GM12878 (cell line): Measurements from ENCODE around the gene EIF4E2. TPM values are rescaled to one million over a fixed set of nuclear protein-coding genes. Genes with fewer than 3 reads are reported as not detected.

ENCODE experiments used
- ATAC-seq: fragments of 200-7000 bp; cut with Tn5 transposase; 3 replicates; pipeline ENCODE4 v1.9.1; 2020; ENCODE audit warnings: mild to moderate bottlenecking, moderate library complexity
- BruUV-seq: library from RNA; stranded (reverse); fragments of 400-500 nt; replicated peaks from 2 replicates; lab custom pipeline; 2021; lab: Mats Ljungman, UMichigan
- CTCF ChIA-PET: fragments of 300-600 bp; sonication (Branson Sonifier 250); formaldehyde crosslinking; extraction: SDS; loops from one replicate; lab custom pipeline; 2021; ENCODE audit warnings: inconsistent platforms; lab: Yijun Ruan, JAX
- POLR2A ChIA-PET: fragments of 350-600 bp; formaldehyde crosslinking; extraction: SDS; loops from one replicate; lab custom pipeline; 2021; ENCODE audit warnings: inconsistent platforms; lab: Charles Lee
- RAD21 ChIA-PET: fragments of 300-600 bp; sonication (Branson Sonifier 250); formaldehyde crosslinking; loops from one replicate; lab custom pipeline; 2023; ENCODE audit warnings: antibody characterized with exemption; ENCODE audit not compliant: unreplicated experiment; lab: Charles Lee
- SMC1A ChIA-PET: fragments of 300-600 bp; sonication (Branson Sonifier 250); formaldehyde crosslinking; loops from one replicate; lab custom pipeline; 2023; ENCODE audit not compliant: unreplicated experiment, uncharacterized antibody; lab: Charles Lee
- DNase-seq: peaks from one replicate; pipeline ENCODE4 v3.0.0-alpha.2; 2011; ENCODE audit warnings: low read depth, low spot score
- FAIRE-seq: peaks from 3 replicates; lab custom pipeline; 2011; peaks lifted over from hg19 to GRCh38; lab: Jason Lieb, UNC
- H2AFZ ChIP-seq: 2 replicates; pipeline ENCODE4 v1.6.0; 2011; ENCODE audit warnings: low read depth, low read length, control low read depth; ENCODE audit not compliant: control insufficient read depth
- H3K27ac ChIP-seq: 2 replicates; pipeline ENCODE4 v1.5.1; 2011; ENCODE audit warnings: control low read depth; ENCODE audit not compliant: control insufficient read depth, insufficient read depth
- H3K27me3 ChIP-seq, 2 experiments: replicated peaks in 1 of 2; 2 replicates each; pipeline versions ENCODE4 v1.6.0 to v1.6.1; 2011; ENCODE audit warnings: low read length in 1 of 2; ENCODE audit not compliant: control insufficient read depth in 2 of 2, insufficient read depth in 2 of 2
- H3K36me3 ChIP-seq, 2 experiments: 2 replicates each; pipeline ENCODE4 v1.5.1; 2011; ENCODE audit warnings: low read length in 1 of 2; ENCODE audit not compliant: control insufficient read depth in 2 of 2, insufficient read depth in 2 of 2
- H3K4me1 ChIP-seq: 2 replicates; pipeline ENCODE4 v1.6.1; 2011; ENCODE audit warnings: mild to moderate bottlenecking, low read length, moderate library complexity, mixed read lengths; ENCODE audit not compliant: control insufficient read depth, insufficient read depth
- H3K4me2 ChIP-seq: 2 replicates; pipeline ENCODE4 v1.6.0; 2011; ENCODE audit warnings: control low read depth; ENCODE audit not compliant: control insufficient read depth, insufficient read depth
- H3K4me3 ChIP-seq: fragments of 200-600 bp; sonication (generic); 2 replicates; pipeline ENCODE4 v1.5.1; 2016
- H3K79me2 ChIP-seq: 2 replicates; pipeline ENCODE4 v1.6.0; 2011; ENCODE audit warnings: low read length; ENCODE audit not compliant: control insufficient read depth, insufficient read depth
- H3K9ac ChIP-seq: 2 replicates; pipeline ENCODE4 v1.8.0; 2011; ENCODE audit warnings: low read length, control low read depth, mixed read lengths; ENCODE audit not compliant: control insufficient read depth, insufficient read depth
- H3K9me3 ChIP-seq: replicated peaks from 3 replicates; pipeline ENCODE4 v1.5.1; 2011; ENCODE audit warnings: mild to moderate bottlenecking, low read length; ENCODE audit not compliant: control insufficient read depth, insufficient read depth
- H4K20me1 ChIP-seq: 2 replicates; pipeline ENCODE4 v1.6.0; 2011; ENCODE audit not compliant: control insufficient read depth, insufficient read depth
- ATF3 ChIP-seq: IDR thresholded peaks from 2 replicates; pipeline ENCODE4 v1.6.1; 2011; ENCODE audit warnings: low read depth, mild to moderate bottlenecking, low read length, moderate library complexity, borderline replicate concordance; ENCODE audit errors: extremely low read depth
- CHD4 ChIP-seq: fragments of 200-600 bp; sonication (generic); IDR thresholded peaks from 2 replicates; pipeline ENCODE4 v1.6.1; 2016; ENCODE audit warnings: mild to moderate bottlenecking
- EGR1 ChIP-seq, 2 experiments: IDR thresholded peaks; 1 replicate in 1 of 2; 2 replicates in 1 of 2; pipeline ENCODE4 v1.6.1; 2011 to 2012; ENCODE audit warnings: low read depth in 2 of 2, low read length in 2 of 2, borderline replicate concordance in 1 of 2, mild to moderate bottlenecking in 1 of 2, moderate library complexity in 1 of 2
- ELK1 ChIP-seq: IDR thresholded peaks from 2 replicates; pipeline ENCODE4 v1.6.1; 2012; ENCODE audit warnings: low read depth, low read length, improper control_type of control experiment
- HDAC2 ChIP-seq: fragments of 200-600 bp; sonication (generic); IDR thresholded peaks from 2 replicates; pipeline ENCODE4 v1.6.1; 2017
- HSF1 ChIP-seq: fragments of 150-350 bp; IDR thresholded peaks from 2 replicates; pipeline ENCODE4 v1.6.1; 2014; ENCODE audit warnings: mild to moderate bottlenecking, low read depth, low read length
- JUNB ChIP-seq: IDR thresholded peaks from 2 replicates; pipeline ENCODE4 v1.6.1; 2016; ENCODE audit warnings: antibody characterized with exemption, mild to moderate bottlenecking
- MYB ChIP-seq: fragments of 150-350 bp; IDR thresholded peaks from 2 replicates; pipeline ENCODE4 v1.6.1; 2014; ENCODE audit warnings: mild to moderate bottlenecking, low read depth, low read length, borderline replicate concordance
- PAX8 ChIP-seq: fragments of 450-650 bp; IDR thresholded peaks from 2 replicates; pipeline ENCODE4 v1.6.1; 2017; ENCODE audit warnings: mild to moderate bottlenecking, moderate library complexity
- PRDM15 ChIP-seq: fragments of 450-650 bp; formaldehyde crosslinking; IDR thresholded peaks from 2 replicates; pipeline ENCODE4 v1.4.0; 2020; ENCODE audit warnings: mild to moderate bottlenecking, moderate library complexity
- SIN3A ChIP-seq: IDR thresholded peaks from 2 replicates; pipeline ENCODE4 v1.6.1; 2012; ENCODE audit warnings: low read depth, low read length, improper control_type of control experiment
- WGBS: methylation state at CpG from one replicate; pipeline ENCODE4 v1.1.6; 2016; ENCODE audit warnings: low lambda C conversion rate; ENCODE audit not compliant: insufficient replicate concordance, insufficient coverage; ENCODE audit errors: missing lambda C conversion rate; 5-methylcytosine and 5-hydroxymethylcytosine counted together
- in situ Hi-C: fragments of 300-500 bp; cut with MboI; formaldehyde crosslinking; loops from 9 replicates; pipeline ENCODE4 v1.14.3; 2018; ENCODE audit warnings: mixed read lengths
- intact Hi-C: fragments of 100-400 bp; cut with micrococcal nuclease; formaldehyde crosslinking; loops from one replicate; pipeline ENCODE4 v1.14.2; 2022; ENCODE audit not compliant: unreplicated experiment
- polyA plus RNA-seq, 11 experiments: library from polyadenylated mRNA; depleted of rRNA in 4 of 11; unstranded in 6 of 11; stranded (reverse) in 5 of 11; fragments of >200 nt; fragmentation: Nextera tagmentation in 4 of 11; fragmentation: Illumina TruSeq in 1 of 11; extraction: Ambion mirVana in 4 of 11; extraction: Trizol in 1 of 11; gene quantifications; 1 replicate in 1 of 11; 2 replicates in 10 of 11; pipeline versions ENCODE4 v1.2.1 to v1.2.3, GENCODE V29; 2011 to 2016; ENCODE audit warnings: inconsistent platforms in 2 of 11, missing spikeins in 2 of 11, low read depth in 1 of 11
- total RNA-seq, 4 experiments: library from RNA; depleted of rRNA in 3 of 4; stranded (reverse); fragments of >200 nt in 3 of 4; fragmentation: Illumina TruSeq in 1 of 4; extraction: Trizol in 1 of 4; gene quantifications; 2 replicates each; pipeline versions ENCODE4 v1.2.1 to v1.2.3, GENCODE V29; 2013 to 2021

The EIF4E2 gene
- total and polyA plus RNA-seq, 10 of the 15 experiments (the other 5 are each of a cell fraction or from before 2014, with no cell fraction given) = 56.1 to 158 (median 110) TPM

DNA sequence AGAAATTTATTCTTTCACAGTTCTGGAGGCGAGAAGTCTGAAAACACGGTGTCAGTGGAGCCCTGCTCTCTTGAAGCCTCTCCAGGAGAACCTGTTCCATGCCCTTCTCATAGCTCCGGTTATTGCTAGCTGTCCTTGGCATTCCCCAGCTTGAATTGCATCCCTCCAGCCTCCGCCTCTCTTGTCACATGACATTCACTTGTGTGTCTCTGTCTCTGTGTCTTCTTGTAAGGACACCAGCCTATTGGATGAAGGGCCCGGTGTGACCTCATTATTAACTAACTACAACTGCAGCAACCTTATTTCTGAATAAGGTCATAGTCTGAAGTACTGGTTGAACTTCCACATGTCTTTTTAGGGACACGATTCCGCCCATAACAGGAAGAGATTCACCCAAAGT is 34.9 kb upstream of the EIF4E2 start:
- no peak overlapping the region for H2AFZ ChIP-seq
- ChIA-PET RAD21 (no interaction called here), SMC1A (no interaction called here), POLR2A (no interaction called here), CTCF (no interaction called here)
- no peaks in the 10 kb centered on the region for H3K36me3 ChIP-seq
- WGBS = 32% methylated on average over 7 of the region's 7 CpGs
- no TSS peak for BruUV-seq
- H3K9me3 ChIP-seq = no peaks in the 10 kb centered on the region
- intact Hi-C loops = loop anchor here (5.0 kb wide), 1 partner anchor 63 kb away; no protein-coding TSS in a partner anchor
- ATAC-seq = no peak
- no peaks in the 10 kb centered on the region for H4K20me1 ChIP-seq
- H3K4me1 ChIP-seq = no peaks in the 10 kb centered on the region
- no peak overlapping the region for H3K9ac ChIP-seq
- H3K4me3 ChIP-seq = no peak overlapping the region
- H3K79me2 ChIP-seq = no peaks in the 10 kb centered on the region
- no peak for FAIRE-seq
- in situ Hi-C loops = no loop called here
- no peak overlapping the region for H3K4me2 ChIP-seq
- no peak for DNase-seq
- no peaks in the 10 kb centered on the region; a peak in 2 of 4 replicates for H3K27me3 ChIP-seq
- no peak overlapping the region for H3K27ac ChIP-seq
- TF ChIP-seq SIN3A (no peak), PRDM15 (CRISPR knock-in tag) (no peak), MYB (no peak), CHD4 (no peak), HSF1 (no peak), PAX8 (no peak), ELK1 (no peak), EGR1 (IDR thresholded peaks at IDR 0.05; ENCODE audit: borderline replicate concordance in 1 of 2, low read depth in 2 of 2, low read length in 2 of 2) (no peak), JUNB (no peak), ATF3 (no peak), HDAC2 (no peak)
- TF ChIP-seq, all 136 proteins: peak for 0
